C4-2B (cell line): ENCODE data around the gene COL12A1.

Source experiments
- ZFX ChIP-seq: fragments of 450-650 bp; IDR thresholded peaks from 2 replicates; pipeline ENCODE4 v1.6.1; 2017
- TF ChIP-seq, protein P1 (sequence below): fragments of 450-650 bp; conservative IDR thresholded peaks from 2 replicates; pipeline ENCODE4 v1.5.1; 2017; ENCODE audit warnings: mild to moderate bottlenecking

DNA sequence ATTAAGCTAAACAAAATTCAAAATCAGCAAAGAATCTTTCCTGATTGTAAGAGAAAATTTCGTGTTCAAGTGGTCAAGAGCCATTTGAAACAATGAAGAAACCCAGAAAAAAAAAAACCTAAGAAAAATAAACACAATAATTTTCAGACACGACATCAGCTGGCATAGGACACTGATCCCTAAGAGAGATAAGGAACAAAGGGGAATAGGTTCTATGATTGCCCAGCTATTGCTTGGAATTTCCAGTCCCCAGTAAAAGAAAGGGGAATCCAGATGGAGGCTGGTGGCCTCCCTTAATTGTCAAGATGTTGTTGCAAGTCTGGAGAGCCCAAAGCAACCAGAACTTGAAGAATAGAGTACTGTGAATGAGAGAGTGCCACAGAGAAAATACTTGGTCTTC, 48.5 kb downstream of the COL12A1 start:
- TF ChIP-seq, protein P1, sequence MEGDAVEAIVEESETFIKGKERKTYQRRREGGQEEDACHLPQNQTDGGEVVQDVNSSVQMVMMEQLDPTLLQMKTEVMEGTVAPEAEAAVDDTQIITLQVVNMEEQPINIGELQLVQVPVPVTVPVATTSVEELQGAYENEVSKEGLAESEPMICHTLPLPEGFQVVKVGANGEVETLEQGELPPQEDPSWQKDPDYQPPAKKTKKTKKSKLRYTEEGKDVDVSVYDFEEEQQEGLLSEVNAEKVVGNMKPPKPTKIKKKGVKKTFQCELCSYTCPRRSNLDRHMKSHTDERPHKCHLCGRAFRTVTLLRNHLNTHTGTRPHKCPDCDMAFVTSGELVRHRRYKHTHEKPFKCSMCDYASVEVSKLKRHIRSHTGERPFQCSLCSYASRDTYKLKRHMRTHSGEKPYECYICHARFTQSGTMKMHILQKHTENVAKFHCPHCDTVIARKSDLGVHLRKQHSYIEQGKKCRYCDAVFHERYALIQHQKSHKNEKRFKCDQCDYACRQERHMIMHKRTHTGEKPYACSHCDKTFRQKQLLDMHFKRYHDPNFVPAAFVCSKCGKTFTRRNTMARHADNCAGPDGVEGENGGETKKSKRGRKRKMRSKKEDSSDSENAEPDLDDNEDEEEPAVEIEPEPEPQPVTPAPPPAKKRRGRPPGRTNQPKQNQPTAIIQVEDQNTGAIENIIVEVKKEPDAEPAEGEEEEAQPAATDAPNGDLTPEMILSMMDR = no peak
- no peak for TF ChIP-seq ZFX
